ENCODE data around the gene MICAL2.

GRCh38 chr11:12192794-12193514 is 82.6 kb downstream of the MICAL2 start:
- TF ChIP-seq POLR2A (IDR thresholded peaks at IDR 0.05) (no peak), CTCF (IDR thresholded peaks at IDR 0.05 in 4 of 5, conservative IDR thresholded peaks at IDR 0.05 in 1 of 5) (no peak)

Data from gastrocnemius medialis (tissue), 4 donors.